SKM-1 (cell line): ENCODE measurements around the gene AFDN.
"Not testable (repeated sequence)": the region's sequence is repeated elsewhere in the genome, so short reads cannot be mapped to it uniquely, and the experiment has no call there.

ENCODE experiments used
- DNase-seq: peaks from one replicate; lab custom pipeline; 2025; ENCODE audit not compliant: unreplicated experiment; lab: John Stamatoyannopoulos, UW

The AFDN gene

DNA sequence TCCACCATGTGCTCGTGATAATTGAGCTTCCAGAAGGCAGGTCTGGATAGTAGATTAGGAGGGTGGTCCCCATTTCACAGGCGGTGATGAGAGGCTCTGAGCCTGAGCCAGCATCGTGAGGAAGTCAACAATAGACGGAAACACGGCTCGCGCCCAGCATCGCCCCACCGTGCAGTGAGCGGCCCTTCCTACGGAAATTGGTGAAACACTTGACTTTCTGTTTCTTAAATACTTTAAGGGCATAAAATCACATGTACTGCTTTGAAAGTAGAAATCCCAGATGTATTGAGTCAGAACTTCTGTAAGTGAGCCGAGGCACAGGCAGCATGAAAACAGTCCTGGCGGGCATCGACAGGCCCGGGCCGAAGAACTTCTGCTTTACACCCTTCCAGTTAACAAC lies 166.5 kb downstream of the AFDN start:
- no peak for DNase-seq

DNA sequence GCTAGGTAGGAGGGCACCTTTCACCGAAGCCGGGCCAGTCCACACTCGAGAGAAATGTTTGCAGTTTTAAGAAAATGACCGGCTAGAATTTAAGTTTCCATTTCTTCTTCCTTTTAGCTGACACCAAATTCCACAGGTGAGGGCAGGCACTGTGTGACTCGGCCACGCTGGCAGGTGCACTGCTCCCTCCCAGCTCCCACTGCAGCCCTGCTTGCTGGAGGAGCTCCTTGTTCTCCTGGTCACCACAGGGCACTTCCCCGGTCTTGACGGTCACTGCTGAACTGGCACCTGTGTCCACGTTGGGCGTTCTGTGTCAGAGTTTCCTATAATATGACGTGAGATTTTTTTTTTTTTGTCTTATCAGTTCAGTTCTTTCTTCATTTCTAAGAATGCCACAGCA lies 167.1 kb downstream of the AFDN start:
- no peak for DNase-seq

DNA sequence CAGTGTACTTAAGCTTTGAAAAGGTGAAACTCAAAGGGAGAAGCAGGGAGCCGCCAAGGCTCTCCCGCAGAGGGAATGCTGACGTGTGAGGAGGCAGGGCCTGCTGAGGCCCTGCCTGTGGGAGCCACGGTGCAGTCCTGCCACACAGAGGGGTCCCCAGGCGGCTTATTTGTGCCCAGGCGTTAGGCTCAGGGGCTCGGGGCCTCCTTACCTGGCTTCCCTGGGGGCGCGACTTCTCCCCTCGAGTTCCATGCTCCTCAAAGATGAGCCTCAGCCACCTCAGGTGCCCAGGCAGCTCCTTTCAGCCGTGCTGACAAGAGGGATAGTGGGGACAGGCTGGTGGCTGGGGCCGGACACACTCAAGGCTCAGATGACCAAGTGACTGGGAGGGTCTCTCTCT lies 168.6 kb downstream of the AFDN start:
- DNase-seq: no peak

DNA sequence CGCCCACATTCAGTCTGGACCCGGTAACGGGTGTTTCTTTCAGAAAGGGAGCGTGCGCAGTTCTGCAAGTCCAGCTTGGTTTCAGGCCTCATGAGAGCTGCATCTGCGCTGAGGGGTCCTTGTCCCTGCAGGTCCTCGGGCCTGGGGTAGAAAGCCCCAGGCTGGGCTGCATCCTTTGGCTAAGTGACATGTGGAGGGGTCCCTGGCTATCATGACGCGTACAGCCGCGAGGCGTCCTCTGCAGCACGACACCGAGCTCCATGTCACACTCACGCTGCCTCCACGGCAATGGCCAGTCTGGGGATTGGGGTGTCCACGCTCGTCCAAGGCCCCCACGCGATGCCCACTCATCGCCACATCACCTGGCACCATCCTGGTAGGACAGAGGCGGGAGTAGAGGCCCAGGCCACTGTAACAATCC lies 169.0 kb downstream of the AFDN start:
- DNase-seq: no peak

DNA sequence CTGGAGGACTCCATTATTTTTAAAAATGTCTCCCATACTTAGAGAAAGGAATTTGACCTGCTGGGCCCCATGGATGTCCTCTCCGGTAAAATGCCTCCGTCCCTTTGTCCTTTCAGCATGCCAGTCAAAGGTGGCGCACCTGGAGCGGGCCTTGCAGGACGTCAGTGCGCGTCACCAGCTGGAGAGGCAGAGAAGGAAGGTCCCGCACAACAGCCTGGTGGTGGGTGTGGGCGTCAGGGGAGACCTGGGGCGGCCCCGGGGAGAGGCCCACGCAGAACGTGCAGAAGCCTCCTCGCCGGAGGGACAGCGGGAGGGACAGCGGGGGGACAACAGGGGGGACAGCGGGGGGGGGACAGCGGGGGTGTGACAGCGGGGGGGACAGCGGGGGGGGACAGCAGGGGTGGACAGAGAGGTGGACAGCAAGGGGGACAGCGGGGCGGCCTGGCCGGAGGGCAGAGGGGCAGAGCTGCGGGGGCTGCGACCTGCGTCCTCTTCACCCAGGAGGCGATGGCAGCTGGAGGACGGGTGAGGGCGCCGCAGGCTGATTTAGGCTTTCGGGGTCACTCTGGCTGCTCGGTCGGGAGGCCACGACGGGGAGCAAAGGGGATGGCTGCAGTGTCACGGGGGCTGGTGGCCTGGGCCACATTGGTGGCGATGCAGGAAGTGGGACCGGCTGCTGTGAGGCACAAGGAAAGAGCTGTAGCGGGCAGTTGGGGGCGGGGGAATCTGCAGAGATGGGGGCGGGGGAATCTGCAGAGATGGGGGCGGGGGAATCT lies 169.9 kb downstream of the AFDN start:
- DNase-seq: no peak

DNA sequence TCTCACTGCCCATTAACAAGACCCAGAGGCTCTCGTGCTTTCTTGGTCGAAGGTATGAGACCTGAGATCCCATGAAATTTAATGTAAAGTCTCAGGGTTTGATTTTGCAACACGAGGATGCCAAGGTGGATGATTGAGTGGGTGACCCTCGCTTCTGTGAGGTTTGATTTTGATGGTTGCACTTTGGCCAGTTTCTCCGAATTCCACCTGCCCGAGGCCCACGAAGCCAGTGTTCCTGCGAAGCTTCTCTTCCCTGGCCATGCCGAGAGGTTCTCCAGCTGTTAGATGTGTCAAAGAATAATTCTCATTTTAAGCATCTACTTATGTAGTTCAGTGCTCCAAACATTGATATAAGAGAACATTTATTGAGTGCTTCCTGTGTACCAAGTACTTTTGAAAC lies 170.9 kb downstream of the AFDN start, which contains the start of gene KIF25:
Gene KIF25, plus strand, starts transcription at position 30 of the 400 bp plus-strand sequence. CDS start 31,915 bp downstream, outside the sequence.
- no peak for DNase-seq

DNA sequence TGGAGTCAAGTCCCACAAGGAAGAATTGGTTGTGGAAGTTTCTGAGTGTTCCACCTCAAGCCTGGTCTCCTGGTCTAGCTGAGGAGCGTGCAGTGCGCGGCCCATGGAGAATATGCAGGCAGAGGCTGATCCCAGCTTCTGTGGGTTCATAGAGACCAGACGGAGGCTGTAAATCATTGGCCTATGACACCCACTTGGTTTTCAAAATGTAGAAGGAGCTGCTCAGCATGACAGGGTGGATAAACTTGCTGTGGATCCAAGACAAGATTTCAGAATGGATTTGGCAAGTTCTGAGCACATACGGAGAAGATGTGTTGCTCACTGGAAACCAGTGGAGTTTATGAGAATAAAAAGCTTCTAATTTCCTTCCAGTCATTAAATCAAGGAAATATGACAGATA lies 171.5 kb downstream of the AFDN start:
- DNase-seq: no peak

DNA sequence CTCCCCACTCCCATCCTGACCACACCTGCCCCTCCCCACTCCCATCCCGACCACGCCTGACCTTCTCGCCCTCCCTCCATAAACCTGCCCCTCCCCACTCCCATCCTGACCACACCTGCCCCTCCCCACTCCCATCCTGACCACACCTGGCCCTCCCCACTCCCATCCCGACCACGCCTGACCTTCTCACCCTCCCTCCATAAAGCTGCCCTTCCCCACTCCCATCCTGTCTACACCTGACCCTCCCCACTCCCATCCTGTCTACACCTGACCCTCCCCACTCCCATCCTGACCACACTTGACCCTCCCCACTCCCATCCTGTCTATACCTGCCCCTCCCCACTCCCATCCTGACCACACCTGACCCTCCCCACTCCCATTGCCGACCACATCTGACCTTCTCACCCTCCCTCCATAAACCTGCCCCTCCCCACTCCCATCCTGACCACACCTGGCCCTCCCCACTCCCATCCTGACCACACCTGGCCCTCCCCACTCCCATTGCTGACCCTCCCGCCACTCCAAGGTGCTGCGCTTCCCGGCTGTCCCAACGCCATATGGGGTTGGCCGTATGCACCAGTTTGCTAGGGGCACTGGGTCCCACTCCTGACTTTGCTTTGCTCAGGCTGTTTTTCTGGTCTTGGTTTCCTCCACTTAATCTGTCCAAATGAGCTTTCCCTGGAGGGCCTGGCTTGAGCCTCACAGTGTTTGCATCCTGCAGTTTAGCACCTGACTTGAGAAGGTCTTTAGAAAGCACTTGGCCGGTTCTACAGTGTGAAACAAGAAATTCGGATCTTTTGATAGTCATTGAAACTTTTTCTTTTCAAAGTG lies 173.7 kb downstream of the AFDN start:
- DNase-seq: no peak

DNA sequence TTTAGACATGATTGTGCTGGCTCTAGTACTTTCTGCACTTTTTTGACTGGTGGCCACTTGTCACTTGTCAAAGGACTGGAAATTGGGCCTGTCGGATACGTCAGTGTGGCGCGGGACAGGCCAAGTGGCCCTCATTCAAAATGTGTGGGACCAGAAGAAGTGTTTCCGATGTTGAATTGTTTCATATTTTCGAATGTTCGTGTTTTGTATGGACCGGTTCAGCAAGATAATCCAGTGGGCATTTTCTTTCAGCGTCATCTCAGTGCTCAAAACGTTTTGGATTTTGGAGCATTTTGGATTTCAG lies 174.3 kb downstream of the AFDN start:
- DNase-seq: no peak

DNA sequence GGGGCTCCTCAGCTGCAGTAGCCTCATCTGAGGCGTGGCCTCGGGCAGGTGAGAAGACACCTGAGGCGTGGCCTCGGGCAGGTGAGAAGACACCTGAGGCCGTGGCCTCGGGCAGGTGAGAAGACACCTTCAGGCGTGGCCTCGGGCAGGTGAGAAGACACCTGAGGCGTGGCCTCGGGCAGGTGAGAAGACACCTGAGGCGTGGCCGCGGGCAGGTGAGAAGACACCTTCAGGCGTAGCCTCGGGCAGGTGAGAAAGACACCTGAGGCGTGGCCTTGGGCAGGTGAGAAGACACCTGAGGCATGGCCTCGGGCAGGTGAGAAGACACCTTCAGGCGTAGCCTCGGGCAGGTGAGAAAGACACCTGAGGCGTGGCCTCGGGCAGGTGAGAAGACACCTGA lies 174.8 kb downstream of the AFDN start:
- not testable (repeated sequence) for DNase-seq

DNA sequence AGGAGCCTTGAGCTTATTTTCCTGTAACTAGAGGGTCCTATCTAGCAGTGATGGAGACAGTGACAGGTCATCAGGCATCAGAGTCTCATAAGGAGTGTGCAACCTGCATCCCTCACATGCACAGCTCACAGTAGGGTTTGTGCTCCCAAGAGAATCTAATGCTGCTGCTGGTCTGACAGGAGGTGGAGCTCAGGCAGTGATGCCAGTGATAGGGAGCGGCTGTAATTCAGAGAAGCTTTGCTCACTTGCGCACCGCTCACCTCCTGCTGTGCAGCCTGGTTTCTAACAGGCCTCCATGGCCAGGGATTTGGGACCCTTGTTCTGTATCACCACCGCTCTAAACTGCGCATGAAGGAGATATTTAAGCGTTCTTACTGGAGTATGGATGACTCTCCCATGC lies 176.1 kb downstream of the AFDN start:
- DNase-seq: no peak

DNA sequence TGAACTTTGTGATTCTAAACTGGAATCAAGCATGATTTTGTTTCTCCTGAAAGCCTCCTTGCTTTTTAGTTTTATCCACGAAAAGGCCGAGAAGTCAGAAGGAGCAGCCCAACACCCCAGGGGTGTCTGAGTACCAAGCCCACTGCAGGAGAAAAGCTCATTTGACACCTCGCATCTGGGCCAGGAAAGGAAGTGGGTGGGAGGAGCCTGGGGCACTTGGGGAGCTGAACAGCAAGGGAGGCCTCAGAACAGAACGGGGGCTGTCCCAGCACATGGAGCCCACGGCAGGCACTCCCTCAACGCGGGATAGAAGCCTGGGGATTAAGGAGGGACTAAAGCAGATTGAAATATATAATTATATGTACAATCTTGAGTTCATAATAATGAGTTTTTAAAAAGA lies 177.3 kb downstream of the AFDN start:
- no peak for DNase-seq

DNA sequence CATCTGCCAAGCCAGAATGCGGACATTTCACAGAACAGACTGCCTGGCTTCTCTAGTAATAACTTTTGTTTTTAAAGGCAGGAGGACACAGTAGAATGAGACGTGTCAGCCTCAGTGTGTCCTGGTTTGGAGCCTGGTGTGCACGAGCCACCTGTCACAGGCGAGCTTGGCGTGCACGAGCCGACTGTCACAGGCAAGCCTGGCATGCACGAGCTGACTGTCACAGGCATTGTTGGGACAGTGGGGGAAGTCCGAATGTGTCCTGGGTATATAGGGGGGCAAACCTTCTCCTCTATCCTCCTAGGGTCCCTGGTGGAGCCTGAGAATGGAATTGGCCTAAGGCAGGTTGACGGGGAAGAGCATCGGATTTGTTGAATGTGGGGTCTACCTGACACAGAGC lies 178.2 kb downstream of the AFDN start:
- no peak for DNase-seq

DNA sequence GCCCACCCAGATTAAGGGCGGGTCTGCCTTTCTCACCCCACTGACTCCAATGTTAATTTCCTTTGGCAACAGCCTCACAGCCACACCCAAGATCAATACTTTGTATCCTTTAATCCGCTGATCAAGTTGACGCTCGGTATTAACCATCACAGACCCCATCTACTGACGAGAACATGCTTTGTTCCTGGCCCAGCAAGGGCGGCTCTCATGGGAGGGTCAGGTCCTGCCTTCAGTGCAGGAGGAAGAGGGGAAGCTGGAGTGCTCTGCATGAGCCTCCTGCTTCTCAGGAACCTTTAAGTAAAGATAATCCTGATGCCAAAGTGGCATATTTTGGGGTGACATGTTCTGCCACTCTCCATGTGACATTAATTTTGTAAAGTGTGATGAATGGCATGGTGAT lies 179.1 kb downstream of the AFDN start:
- DNase-seq: no peak

DNA sequence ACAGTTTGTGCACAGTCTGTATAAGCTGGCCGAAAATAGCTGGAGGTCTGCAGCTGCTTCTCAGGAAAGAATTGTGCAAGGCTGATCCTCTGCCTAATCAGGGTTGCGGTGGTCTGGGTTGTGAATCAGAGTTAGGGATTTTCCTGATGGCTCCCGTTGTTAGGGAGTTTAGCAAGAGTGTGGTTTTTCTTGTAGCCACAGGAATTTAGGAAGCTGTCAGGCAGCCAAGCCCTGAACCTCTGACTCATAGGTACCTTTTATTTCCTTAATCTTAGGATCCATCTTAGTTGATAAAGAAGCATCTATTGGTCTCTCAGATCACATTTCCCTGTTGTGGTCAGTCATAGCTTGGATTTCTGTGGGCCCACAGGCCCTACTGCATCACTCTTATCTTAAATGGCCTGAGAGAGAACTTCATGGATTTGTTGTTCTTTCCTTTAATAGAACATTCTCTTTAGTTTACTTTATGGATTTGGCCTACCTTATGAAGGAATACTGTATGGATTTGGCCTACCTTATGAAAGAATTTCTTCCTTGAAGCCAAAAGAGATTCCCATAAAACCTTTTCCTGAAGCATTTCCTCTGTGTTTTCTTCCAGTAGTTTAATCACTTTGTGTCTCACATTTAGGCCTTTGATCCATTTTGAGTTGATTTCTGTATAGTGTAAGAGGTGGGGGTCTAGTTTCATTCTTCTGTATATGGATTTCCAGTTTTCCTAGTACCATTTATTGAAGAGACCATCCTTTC lies 181.1 kb downstream of the AFDN start:
- DNase-seq: peak; percentile 2

DNA sequence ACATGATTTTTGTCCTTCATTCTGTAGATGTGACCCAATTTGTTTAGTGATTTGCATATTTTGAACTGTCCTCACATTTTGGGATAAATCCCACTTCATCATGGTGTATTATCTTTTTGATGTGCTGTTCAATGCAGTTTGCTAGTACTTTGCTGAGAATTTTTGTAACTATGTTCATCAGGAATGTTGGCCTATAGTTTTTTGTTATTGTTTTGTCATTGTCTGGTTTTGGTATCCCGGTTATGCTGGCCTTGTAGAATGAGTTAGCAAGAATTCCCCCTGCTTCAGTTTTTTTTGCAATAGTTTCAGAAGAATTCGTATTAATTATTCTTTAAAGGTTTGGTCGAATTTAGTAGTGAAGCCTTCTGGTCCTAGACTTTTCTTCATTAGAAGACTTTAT lies 182.6 kb downstream of the AFDN start:
- no peak for DNase-seq

DNA sequence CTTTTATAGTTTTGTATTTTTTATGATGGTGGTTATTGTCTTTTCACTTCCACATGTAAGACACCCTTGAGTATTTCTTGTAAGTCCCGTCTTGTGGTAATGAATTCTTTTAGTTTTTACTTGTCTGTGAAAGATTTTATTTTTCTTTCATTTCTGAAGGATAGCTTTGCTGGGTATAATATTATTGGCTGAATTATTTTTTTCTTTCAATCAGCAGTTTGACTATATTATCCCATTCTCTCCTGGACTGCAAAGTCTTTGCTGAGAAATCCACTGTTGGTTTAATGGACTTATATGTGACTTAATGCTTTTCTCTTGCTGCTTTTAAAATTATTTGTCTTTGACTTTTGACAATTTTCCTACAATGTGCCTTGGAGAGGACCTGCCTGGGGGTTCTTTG lies 184.6 kb downstream of the AFDN start:
- no peak for DNase-seq

DNA sequence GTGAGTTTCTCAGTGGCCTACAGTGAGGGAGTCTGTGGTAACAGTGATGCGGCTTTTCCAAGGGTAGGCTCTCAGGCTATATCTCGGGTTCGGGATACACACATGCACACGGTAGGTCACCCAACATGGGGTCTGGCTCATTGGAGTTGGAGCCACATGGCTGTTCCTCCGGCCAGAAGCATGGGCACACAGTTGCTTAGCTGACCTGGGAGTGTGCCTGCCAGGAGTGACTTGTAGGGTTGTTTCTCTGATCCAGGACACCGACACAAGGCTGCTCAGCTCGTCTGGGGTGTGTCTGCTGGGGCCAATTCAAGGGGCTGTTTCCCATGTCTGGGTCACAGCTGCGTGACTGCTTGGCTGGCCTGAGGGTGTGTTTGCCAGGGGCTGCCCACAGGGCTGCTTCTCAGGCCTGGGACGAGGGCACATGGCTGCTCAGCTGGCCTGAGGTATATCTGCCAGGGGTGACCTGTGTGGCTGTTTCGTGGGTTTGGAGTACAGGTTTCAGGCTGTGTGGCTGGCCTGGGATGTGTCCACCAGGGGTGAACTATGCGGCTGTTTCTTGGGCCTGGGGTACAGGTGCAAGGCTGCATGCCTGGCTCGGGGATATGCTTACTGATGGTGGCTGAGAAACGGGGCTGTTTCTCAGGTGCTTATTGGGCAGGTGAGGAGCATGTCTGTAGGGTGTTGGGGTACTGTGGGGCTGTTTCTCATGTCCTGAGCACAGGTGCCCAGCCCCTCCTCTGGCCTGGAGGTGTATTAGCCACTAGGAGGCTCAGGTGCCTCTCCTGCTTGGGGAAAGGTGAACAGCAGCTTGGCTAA lies 185.9 kb downstream of the AFDN start:
- DNase-seq: no peak

DNA sequence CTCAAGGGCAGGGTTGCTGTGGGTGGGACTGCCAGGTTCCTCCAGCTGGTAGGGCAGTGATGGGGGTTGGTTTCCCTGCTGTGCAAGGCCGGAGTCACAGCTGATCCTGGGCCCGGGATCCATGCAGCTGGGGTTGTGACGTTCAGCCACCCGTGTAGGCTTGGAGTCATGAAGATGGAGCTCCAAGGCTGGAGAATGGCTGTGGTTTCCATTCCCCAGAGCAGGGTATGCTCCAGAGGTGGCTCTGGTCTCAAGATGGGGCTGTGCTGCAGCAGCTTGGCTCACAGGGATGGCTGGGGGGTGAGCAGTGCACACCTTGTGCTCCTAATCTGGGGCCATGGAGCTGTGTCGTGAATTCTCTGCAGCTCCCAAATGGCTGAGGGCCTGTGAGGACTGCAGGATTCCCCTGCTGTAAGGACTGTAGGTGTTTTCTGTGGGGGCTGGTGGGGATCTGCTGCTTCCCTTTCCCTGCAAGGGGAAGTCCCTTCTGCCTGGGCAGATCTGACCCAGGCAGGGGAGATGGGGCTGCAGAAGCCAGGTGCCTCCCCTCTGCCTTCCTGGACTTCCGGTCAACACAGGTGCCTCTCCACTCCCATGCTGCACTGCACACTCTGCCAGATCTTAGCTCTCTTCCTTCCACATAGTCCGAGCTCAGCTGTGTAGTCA lies 186.7 kb downstream of the AFDN start:
- no peak for DNase-seq

DNA sequence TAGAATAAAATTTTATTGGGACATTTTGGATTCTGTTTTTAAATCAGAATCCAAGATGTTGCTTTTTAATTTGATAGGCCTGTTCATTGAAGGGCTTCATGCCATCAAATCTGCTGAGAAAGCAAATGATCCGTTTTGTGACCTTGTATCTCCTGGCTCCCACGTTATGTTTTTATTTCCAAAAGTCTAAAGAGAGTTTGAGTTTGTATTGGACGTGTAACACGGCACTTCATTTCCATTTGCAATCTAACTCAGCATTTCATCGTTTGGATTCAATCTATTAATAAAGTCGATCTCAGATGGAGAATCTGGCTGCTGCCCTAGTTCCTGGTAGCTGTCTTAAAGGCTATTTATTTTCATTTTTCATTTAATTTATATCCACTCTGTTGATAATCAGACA lies 187.7 kb downstream of the AFDN start:
- DNase-seq: no peak
